Gastroesophageal sphincter (tissue), 4 donors: ENCODE results near the gene SLC39A6. TPM values are rescaled to one million over a fixed set of nuclear protein-coding genes. Genes with fewer than 3 reads are reported as not detected.
"Not testable (repeated sequence)": the region's sequence is repeated elsewhere in the genome, so short reads cannot be mapped to it uniquely, and the experiment has no call there.

Experiments
- ATAC-seq: fragments of 150-250 bp; one replicate; pipeline ENCODE4 v1.9.1; 2016; ENCODE audit warnings: mild to moderate bottlenecking, moderate library complexity
- H3K27ac ChIP-seq, 4 donors: fragments of 200-600 bp; sonication (generic) in 3 of 4; 1 replicate in 3 of 4; 2 replicates in 1 of 4; pipeline ENCODE4 v1.5.1; 2016 to 2019
- H3K27me3 ChIP-seq: fragments of 200-600 bp; sonication (generic); one replicate; pipeline ENCODE4 v1.5.1; 2019
- H3K36me3 ChIP-seq, 2 donors: fragments of 200-600 bp; sonication (generic); one replicate each; pipeline ENCODE4 v1.5.1; 2019; ENCODE audit warnings: control low read depth in 1 of 2
- H3K4me1 ChIP-seq, 3 donors: fragments of 200-600 bp; sonication (generic); 1 replicate in 2 of 3; 2 replicates in 1 of 3; pipeline ENCODE4 v1.5.1; 2016 to 2019; ENCODE audit warnings: control low read depth in 2 of 3
- H3K4me3 ChIP-seq, 2 donors: fragments of 200-600 bp; sonication (generic); one replicate each; pipeline ENCODE4 v1.5.1; 2019; ENCODE audit warnings: mild to moderate bottlenecking in 1 of 2, moderate library complexity in 1 of 2
- H3K9me3 ChIP-seq, 3 donors: fragments of 200-600 bp; sonication (generic); one replicate each; pipeline ENCODE4 v1.5.1; 2017 to 2019; ENCODE audit warnings: control low read depth in 2 of 3
- EP300 ChIP-seq: sonication (generic); formaldehyde crosslinking; IDR thresholded peaks from one replicate; pipeline ENCODE4 v1.6.1; 2017; ENCODE audit warnings: antibody characterized with exemption, mild to moderate bottlenecking
- POLR2A ChIP-seq, 2 donors: fragments of 450-650 bp; IDR thresholded peaks; one replicate each; pipeline ENCODE4 v1.6.1; 2017; ENCODE audit warnings: antibody characterized with exemption in 2 of 2, mild to moderate bottlenecking in 2 of 2, moderate library complexity in 1 of 2
- POLR2AphosphoS5 ChIP-seq: sonication (generic); formaldehyde crosslinking; IDR thresholded peaks from one replicate; pipeline ENCODE4 v1.6.1; 2017; ENCODE audit warnings: antibody characterized with exemption
- WGBS, 2 donors: methylation state at CpG; one replicate each; pipeline ENCODE4 v1.1.5; 2018; ENCODE audit warnings: low coverage in 1 of 2; 5-methylcytosine and 5-hydroxymethylcytosine counted together
- total RNA-seq, 4 donors: library from RNA; depleted of rRNA; stranded (reverse); fragments of >200 nt; gene quantifications; one replicate each; pipeline ENCODE4 v1.1.0, GENCODE V29; 2016
- TF ChIP-seq, protein P1 (sequence below), 4 experiments: fragments of 200-600 bp in 2 of 4; fragments of 450-650 bp in 2 of 4; sonication (generic) in 1 of 4; IDR thresholded peaks; one replicate each; pipeline ENCODE4 v1.5.1; 2017 to 2019; ENCODE audit warnings: antibody characterized with exemption in 4 of 4, mild to moderate bottlenecking in 2 of 4, moderate library complexity in 2 of 4

The SLC39A6 gene
- total RNA-seq, 4 donors from 2014 or later: 24.1 to 49.2 (median 36.5) TPM

- H3K36me3 ChIP-seq: peaks cover 0 to 70% of the 10 kb centered on the region in 2 donors
Measured at GRCh38 chr18:36175481-36175880, 46.3 kb upstream of the SLC39A6 start.

GRCh38 chr18:36169938-36170337 is 40.8 kb upstream of the SLC39A6 start:
- TF ChIP-seq EP300: no peak
- TF ChIP-seq, protein P1, sequence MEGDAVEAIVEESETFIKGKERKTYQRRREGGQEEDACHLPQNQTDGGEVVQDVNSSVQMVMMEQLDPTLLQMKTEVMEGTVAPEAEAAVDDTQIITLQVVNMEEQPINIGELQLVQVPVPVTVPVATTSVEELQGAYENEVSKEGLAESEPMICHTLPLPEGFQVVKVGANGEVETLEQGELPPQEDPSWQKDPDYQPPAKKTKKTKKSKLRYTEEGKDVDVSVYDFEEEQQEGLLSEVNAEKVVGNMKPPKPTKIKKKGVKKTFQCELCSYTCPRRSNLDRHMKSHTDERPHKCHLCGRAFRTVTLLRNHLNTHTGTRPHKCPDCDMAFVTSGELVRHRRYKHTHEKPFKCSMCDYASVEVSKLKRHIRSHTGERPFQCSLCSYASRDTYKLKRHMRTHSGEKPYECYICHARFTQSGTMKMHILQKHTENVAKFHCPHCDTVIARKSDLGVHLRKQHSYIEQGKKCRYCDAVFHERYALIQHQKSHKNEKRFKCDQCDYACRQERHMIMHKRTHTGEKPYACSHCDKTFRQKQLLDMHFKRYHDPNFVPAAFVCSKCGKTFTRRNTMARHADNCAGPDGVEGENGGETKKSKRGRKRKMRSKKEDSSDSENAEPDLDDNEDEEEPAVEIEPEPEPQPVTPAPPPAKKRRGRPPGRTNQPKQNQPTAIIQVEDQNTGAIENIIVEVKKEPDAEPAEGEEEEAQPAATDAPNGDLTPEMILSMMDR (IDR thresholded peaks at IDR 0.05): no peak
- TF ChIP-seq POLR2AphosphoS5: no peak
- no peak for TF ChIP-seq POLR2A (IDR thresholded peaks at IDR 0.05)
- no peak overlapping the region for H3K27ac ChIP-seq
- ATAC-seq: no peak
- peaks cover 4 to 100% of the 10 kb centered on the region in 2 donors for H3K36me3 ChIP-seq
- WGBS, 2 donors: 81 to 85% methylated on average over 4 to 5 of the region's 5 CpGs
- H3K4me3 ChIP-seq: no peak overlapping the region
- H3K9me3 ChIP-seq: no peaks in the 10 kb centered on the region
- H3K27me3 ChIP-seq: no peaks in the 10 kb centered on the region
- H3K4me1 ChIP-seq: no peaks in the 10 kb centered on the region

More at GRCh38 chr18:36175481-36175880, 46.3 kb upstream of the SLC39A6 start:
- WGBS, 2 donors: 100% methylated on average over 1 of the region's 1 CpG; no CpG with 5 or more reads in 1 of the 2 donors
- TF ChIP-seq POLR2AphosphoS5: no peak
- TF ChIP-seq EP300: no peak
- no peak for TF ChIP-seq POLR2A (IDR thresholded peaks at IDR 0.05)
- TF ChIP-seq, protein P1 (IDR thresholded peaks at IDR 0.05): no peak
- Histone ChIP-seq H3K27me3 (no peaks in the 10 kb centered on the region), H3K9me3 (no peaks in the 10 kb centered on the region), H3K4me1 (peaks cover 4 to 12% (median 10%) of the 10 kb centered on the region in 3 donors), H3K27ac (no peak overlapping the region), H3K4me3 (no peak overlapping the region)
- ATAC-seq: no peak

- peaks cover 4 to 100% of the 10 kb centered on the region in 2 donors for H3K36me3 ChIP-seq
- not testable (repeated sequence) for H3K27ac ChIP-seq, H3K27me3 ChIP-seq, H3K9me3 ChIP-seq, H3K4me3 ChIP-seq, H3K4me1 ChIP-seq, ATAC-seq
- 84% methylated on average over 3 of the region's 3 CpGs; no CpG with 5 or more reads in 1 of the 2 donors for WGBS, 2 donors
Measured at GRCh38 chr18:36168296-36168695, 39.2 kb upstream of the SLC39A6 start.

GRCh38 chr18:36167692-36168218 is 38.6 kb upstream of the SLC39A6 start:
- Histone ChIP-seq H3K4me3 (no peak overlapping the region), H3K27ac (no peak overlapping the region), H3K36me3 (peaks cover 4 to 98% of the 10 kb centered on the region in 2 donors), H3K27me3 (no peaks in the 10 kb centered on the region), H3K9me3 (no peaks in the 10 kb centered on the region), H3K4me1 (no peaks in the 10 kb centered on the region)
- no peak for ATAC-seq
- TF ChIP-seq POLR2A (IDR thresholded peaks at IDR 0.05) (no peak), EP300 (no peak), POLR2AphosphoS5 (no peak)
- TF ChIP-seq, protein P1 (IDR thresholded peaks at IDR 0.05): no peak
- 98 to 100% methylated on average over 2 to 3 of the region's 3 CpGs for WGBS, 2 donors

GRCh38 chr18:36162981-36163380 is 33.8 kb upstream of the SLC39A6 start:
- WGBS, 2 donors: 60 to 71% methylated on average over 1 of the region's 1 CpG
- ATAC-seq: no peak
- Histone ChIP-seq H3K27me3 (no peaks in the 10 kb centered on the region), H3K36me3 (peaks cover 13 to 98% of the 10 kb centered on the region in 2 donors), H3K27ac (no peak overlapping the region), H3K4me1 (peaks cover 0 to 7% (median 0%) of the 10 kb centered on the region in 3 donors), H3K4me3 (no peak overlapping the region), H3K9me3 (no peaks in the 10 kb centered on the region)
- TF ChIP-seq EP300: no peak
- TF ChIP-seq POLR2AphosphoS5: no peak
- TF ChIP-seq, protein P1 (IDR thresholded peaks at IDR 0.05): no peak
- no peak for TF ChIP-seq POLR2A (IDR thresholded peaks at IDR 0.05)
